Activated T-helper 1 cell treated with anti-CD3 and anti-CD28 coated beads, Interleukin-2, amount 50 U/mL, for 16 hours (primary cell): ENCODE measurements around the gene CLDN2.

Experiments
- DNase-seq, 2 donors: peaks; one replicate each; pipeline ENCODE4 v3.0.0-alpha.2; 2020; ENCODE audit warnings: low read depth in 1 of 2, low spot score in 1 of 2

The CLDN2 gene

GRCh38 chrX:106921637-106922036, 1.4 kb downstream of the CLDN2 start:
- DNase-seq, result no peak

GRCh38 chrX:106927023-106927422, 6.8 kb downstream of the CLDN2 start:
- DNase-seq, result no peak

DNA sequence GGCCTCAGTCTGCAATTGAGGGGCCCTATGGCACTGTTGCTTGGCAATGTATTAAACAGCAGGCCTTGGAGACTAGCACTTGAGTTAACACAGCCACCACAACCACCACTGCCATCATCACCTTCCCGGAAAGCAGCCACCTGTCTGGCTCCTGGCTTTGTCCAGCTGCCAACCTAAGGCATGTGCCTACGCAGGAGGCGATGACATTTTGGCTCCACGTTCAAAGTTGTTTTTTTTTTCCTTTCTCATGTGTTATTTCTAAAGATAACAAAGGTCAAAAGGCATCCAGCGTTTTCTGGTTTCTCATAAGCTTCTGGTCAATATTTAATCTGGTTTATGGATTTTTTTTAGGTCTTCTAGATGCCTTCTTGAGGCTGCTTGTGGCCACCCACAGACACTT, 7.5 kb downstream of the CLDN2 start:
- no peak for DNase-seq

DNA sequence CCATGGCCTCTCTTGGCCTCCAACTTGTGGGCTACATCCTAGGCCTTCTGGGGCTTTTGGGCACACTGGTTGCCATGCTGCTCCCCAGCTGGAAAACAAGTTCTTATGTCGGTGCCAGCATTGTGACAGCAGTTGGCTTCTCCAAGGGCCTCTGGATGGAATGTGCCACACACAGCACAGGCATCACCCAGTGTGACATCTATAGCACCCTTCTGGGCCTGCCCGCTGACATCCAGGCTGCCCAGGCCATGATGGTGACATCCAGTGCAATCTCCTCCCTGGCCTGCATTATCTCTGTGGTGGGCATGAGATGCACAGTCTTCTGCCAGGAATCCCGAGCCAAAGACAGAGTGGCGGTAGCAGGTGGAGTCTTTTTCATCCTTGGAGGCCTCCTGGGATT, 8.0 kb downstream of the CLDN2 start:
- DNase-seq, result no peak

DNA sequence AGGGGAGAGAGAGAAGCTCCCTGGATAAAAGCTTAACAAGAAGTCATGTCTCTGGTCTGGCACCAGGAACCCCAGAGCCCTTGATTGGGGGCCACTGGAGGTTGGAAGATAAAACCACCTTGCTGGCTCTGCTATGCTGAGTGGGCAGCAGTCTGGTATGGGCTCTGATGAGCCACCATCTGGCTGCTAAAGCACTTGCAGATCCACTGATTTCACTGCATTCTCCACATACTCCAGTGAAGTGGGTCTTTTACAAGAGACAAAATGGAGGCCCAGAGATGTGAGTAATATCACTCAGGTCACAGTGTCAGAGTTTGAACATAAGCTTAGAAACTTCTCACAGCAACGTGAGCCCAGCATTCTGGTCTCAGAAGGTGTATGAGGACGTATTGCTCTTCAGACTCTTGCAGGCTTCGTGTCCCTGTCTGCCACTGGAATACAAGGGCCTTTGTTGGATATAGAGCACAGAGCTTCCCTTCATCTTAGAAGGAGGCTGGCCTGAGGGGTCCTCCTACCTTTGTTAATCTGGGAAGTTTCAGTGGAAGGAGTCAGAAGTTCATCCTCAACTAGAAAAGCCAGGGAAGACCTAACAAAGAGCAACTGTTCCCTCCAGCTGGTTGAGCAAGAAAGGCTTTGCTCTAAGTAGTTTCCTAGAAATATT, 11.8 kb downstream of the CLDN2 start:
- DNase-seq, result no peak

DNA sequence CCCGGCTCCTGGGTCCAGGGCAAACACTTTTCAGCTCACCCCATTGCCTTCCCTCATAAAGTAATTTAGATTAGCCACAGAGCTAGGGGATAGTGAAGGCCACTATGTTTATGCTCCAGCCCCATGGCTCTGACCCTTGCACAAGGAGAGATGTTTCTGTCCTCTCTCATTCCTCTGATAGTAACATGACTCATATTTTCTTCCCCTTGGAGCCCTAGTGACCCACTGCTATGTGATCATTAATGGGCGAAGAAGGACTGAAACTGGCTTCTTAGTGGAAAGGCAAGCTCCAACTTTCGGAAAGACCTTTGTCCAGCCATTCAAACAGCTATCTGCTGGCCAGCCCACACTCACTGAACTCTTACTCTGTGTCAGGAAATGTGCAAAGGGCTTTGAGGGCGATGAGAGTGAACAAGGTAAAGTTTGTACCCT, 12.3 kb downstream of the CLDN2 start:
- no peak for DNase-seq

GRCh38 chrX:106932960-106933537, 12.8 kb downstream of the CLDN2 start:
- DNase-seq, result no peak

- no peak for DNase-seq
Measured at GRCh38 chrX:106933538-106933961, 13.3 kb downstream of the CLDN2 start.

DNA sequence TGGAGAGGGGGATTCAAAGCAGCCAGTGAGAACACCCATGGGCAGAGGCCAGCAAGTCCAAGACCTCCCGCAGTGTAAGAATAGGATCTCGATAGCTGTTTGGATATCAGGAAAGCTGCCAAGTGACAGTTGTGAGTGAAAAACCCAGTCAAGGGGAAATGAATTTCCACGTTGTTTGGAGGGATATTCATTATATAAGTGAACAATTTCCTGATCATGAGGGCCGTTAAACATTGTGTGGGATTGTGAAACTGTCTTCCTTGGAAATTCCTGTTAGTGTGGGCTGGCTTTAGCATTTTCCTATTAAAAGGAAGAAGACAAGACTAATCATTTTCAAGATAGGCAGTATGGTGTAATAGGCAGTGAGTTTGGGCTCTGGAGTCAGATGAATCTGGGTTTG, 15.0 kb downstream of the CLDN2 start:
- DNase-seq, result no peak

- no peak for DNase-seq
Measured at GRCh38 chrX:106936246-106936645, 16.0 kb downstream of the CLDN2 start.

- no peak for DNase-seq
Measured at GRCh38 chrX:106939566-106939965, 19.4 kb downstream of the CLDN2 start.

GRCh38 chrX:106940068-106940467, 19.9 kb downstream of the CLDN2 start:
- DNase-seq, result no peak

DNA sequence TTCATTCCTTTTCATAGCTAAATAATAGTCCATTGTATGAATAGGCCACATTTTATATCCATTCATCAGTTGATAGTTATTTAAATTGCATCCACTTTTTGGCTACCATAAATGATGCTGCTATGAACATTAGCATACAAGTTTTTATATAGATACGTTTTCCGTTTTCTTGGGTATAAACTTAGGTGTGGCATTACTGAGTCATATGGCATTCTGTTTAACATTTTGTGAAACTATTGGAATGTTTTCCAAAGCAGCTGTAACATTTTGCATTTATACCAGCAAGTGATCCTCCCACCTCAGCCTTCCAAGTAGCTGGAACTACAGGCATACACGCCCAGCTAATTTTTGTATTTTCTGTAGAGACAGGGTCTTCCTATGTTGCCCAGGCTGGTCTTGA, 26.3 kb downstream of the CLDN2 start:
- DNase-seq, result no peak

DNA sequence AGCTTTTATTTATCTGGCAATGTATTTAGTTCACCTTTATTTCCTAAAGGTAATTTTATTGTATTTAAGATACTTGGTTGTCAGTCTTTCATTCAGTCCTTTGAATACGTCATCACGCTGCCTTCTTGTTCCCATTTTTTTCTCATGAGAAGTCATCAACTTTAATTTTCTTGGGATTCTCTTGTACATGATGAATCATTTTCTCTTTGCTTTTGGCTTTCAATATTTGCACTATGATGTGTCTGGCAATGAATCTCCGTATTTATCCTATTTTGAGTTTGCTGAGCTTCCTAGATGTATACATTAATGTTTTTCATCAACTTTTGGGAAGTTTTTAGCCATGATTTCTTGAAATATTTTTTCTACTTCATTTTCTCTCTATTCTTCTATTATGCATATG, 28.4 kb downstream of the CLDN2 start:
- no peak for DNase-seq

GRCh38 chrX:106949366-106949765, 29.2 kb downstream of the CLDN2 start:
- no peak for DNase-seq

DNA sequence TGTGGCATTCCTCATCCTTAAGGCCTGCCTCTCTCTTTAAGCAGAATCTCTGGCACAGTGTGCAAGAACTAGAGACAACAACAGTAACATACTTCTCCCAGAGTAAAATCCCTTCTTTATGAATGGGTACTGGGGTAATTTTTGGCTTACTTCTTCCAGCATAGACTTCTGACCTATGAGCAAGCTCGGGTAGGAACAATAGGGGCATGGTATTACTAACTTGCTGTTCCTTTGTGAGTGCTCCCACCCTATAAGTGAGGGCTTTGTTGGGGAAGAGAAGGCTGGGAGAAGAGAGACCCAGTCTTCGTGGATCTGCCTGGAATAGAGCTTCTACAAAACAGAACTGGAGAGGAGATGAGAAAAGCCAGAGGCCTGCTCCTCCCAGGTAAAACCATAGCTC, 30.2 kb downstream of the CLDN2 start:
- no peak for DNase-seq

DNA sequence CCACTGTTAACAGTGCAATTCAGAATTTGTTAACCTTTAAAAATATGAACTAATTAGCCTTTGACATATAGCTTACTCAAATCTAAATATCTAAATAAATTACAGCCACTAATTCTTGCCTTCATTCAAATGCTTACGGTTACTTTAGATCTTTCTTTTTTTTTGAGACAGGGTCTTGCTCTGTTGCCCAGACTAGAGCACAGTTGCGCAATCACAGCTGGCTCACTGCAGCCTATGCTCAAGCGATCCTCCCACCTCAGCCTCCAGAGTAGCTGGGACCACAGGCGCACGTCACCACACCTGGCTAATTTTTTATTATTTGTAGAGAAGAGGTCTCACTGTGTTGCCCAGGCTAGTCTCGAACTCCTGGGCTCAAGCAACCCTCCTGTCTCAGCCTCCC, 31.0 kb downstream of the CLDN2 start:
- DNase-seq, result no peak

GRCh38 chrX:106952089-106952488, 31.9 kb downstream of the CLDN2 start:
- no peak for DNase-seq

- no peak for DNase-seq
Measured at GRCh38 chrX:106952538-106952937, 32.3 kb downstream of the CLDN2 start.

GRCh38 chrX:106952988-106953387, 32.8 kb downstream of the CLDN2 start:
- DNase-seq, result no peak

DNA sequence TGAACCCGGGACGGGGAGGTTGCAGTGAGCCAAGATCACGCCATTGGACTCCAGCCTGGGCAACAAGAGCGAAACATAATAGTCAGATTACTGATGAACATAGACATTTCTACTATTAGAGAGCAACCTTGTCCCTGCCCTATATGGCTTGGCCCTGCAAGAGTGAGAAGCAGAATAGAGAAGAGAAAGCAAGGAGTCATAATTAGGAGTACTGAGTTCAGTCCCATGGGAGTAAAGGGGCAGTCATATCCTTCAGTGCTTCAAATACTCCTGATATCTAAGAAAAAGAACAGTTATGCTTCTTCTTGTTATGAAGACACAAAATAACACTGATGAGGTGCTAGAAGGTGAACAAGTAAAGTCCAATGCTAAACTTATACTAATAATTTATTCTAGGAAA, 33.8 kb downstream of the CLDN2 start:
- DNase-seq, result no peak

DNA sequence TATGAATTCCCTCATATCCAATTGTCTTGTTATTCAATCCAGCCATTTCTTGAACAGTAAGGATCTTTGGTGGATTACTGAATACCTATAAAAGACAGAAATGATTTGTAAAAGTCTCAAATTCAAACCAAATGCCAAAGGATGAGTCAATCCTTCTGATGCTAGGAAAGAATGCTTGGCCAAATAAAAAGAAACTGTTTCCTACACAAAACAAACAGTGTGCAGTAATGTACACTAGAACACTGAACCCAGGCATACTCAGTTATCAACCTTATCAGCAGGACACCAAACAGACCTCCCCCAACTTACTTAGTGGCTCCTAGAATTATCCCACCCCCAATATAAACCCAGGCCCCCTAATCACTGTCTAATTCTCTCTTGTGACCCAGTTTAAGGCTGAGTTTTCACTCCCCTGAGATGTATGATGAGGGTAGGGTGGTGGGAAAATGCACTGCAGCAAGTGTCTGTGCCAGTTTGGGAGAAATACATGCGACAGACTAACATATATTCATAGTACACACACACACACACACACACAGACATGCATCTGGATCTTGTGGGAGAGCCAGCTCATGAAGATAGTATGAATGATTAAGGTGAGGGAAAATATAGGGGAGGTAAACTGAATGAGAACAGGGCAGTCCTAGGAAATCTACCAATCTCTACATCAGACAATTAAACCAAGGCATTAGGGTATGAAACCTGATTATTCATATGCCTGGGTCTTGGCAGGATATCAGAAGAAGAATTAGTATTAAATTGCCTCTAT, 35.0 kb downstream of the CLDN2 start:
- no peak for DNase-seq
